SK-N-SH (cell line): ENCODE data around the gene EN2. TPM values are rescaled to one million over a fixed set of nuclear protein-coding genes. Genes with fewer than 3 reads are reported as not detected.

Experiments
- CTCF ChIA-PET: fragments of 300-600, 350-600 bp; formaldehyde crosslinking; extraction: SDS; loops from one replicate; lab custom pipeline; 2021; lab: Yijun Ruan, JAX
- POLR2A ChIA-PET: fragments of 350-600 bp; sonication (Branson Sonifier 250); formaldehyde crosslinking; extraction: SDS; loops from one replicate; lab custom pipeline; 2020; ENCODE audit warnings: antibody characterized with exemption, inconsistent platforms; lab: Yijun Ruan, JAX
- DNase-seq: peaks from one replicate; pipeline ENCODE4 v3.0.0; 2012
- H2AFZ ChIP-seq: fragments of 200-600 bp; sonication (generic); 2 replicates; pipeline ENCODE4 v1.8.1; 2016; ENCODE audit warnings: antibody characterized with exemption, mild to moderate bottlenecking, low read depth
- H3F3A ChIP-seq: fragments of 200-600 bp; sonication (generic); replicated peaks from 2 replicates; pipeline ENCODE3; 2016; ENCODE audit warnings: antibody characterized with exemption, mild to moderate bottlenecking; ENCODE audit not compliant: insufficient read depth
- H3K27ac ChIP-seq, 2 experiments: fragments of 200-500 bp in 1 of 2; fragments of 200-600 bp in 1 of 2; sonication (Bioruptor generic) in 1 of 2; sonication (generic), shearing (Covaris generic) in 1 of 2; 2 replicates each; pipeline versions ENCODE4 v1.5.1 to v1.6.1; 2014 to 2016; ENCODE audit warnings: low read depth in 2 of 2, inconsistent platforms in 1 of 2, low read length in 1 of 2, mild to moderate bottlenecking in 1 of 2, mixed read lengths in 1 of 2
- H3K27me3 ChIP-seq: fragments of 200-600 bp; sonication (generic), shearing (Covaris generic); 2 replicates; pipeline ENCODE4 v1.6.1; 2016; ENCODE audit warnings: mixed run types; ENCODE audit not compliant: insufficient read depth
- H3K36me3 ChIP-seq, 2 experiments: fragments of 200-500 bp in 1 of 2; fragments of 200-600 bp in 1 of 2; sonication (Bioruptor generic) in 1 of 2; sonication (generic) in 1 of 2; replicated peaks in 1 of 2; 2 replicates each; pipeline versions ENCODE3 to v1.5.1; 2014 to 2016; ENCODE audit warnings: low read length in 1 of 2, mild to moderate bottlenecking in 1 of 2; ENCODE audit not compliant: insufficient read depth in 2 of 2, control insufficient read depth in 1 of 2
- H3K4me1 ChIP-seq, 2 experiments: fragments of 200-500 bp in 1 of 2; fragments of 200-600 bp in 1 of 2; sonication (Bioruptor generic) in 1 of 2; sonication (generic), shearing (Covaris generic) in 1 of 2; 2 replicates each; pipeline versions ENCODE4 v1.5.1 to v1.6.1; 2014 to 2016; ENCODE audit warnings: low read depth in 1 of 2, low read length in 1 of 2, mixed run types in 1 of 2; ENCODE audit not compliant: insufficient read depth in 2 of 2, control insufficient read depth in 1 of 2
- H3K4me2 ChIP-seq: fragments of 200-600 bp; sonication (generic), shearing (Covaris generic); 2 replicates; pipeline ENCODE4 v1.6.1; 2017; ENCODE audit warnings: mixed run types
- H3K4me3 ChIP-seq, 2 experiments: fragments of 200-500 bp in 1 of 2; fragments of 200-600 bp in 1 of 2; sonication (Bioruptor generic) in 1 of 2; sonication (generic), shearing (Covaris generic) in 1 of 2; 2 replicates each; pipeline versions ENCODE4 v1.5.1 to v1.8.1; 2014 to 2016; ENCODE audit warnings: low read depth in 2 of 2, inconsistent platforms in 1 of 2, low read length in 1 of 2, mild to moderate bottlenecking in 1 of 2, mixed read lengths in 1 of 2, moderate library complexity in 1 of 2
- H3K79me2 ChIP-seq: fragments of 200-600 bp; sonication (generic); 2 replicates; pipeline ENCODE4 v1.8.1; 2017; ENCODE audit warnings: mild to moderate bottlenecking; ENCODE audit not compliant: insufficient read depth
- H3K9ac ChIP-seq: fragments of 200-600 bp; sonication (generic); 2 replicates; pipeline ENCODE4 v1.6.1; 2017; ENCODE audit warnings: mixed run types
- H3K9me2 ChIP-seq: fragments of 200-600 bp; sonication (generic); 2 replicates; pipeline ENCODE4 v1.6.1; 2017; ENCODE audit warnings: mixed run types
- H3K9me3 ChIP-seq: fragments of 200-600 bp; sonication (generic); 2 replicates; pipeline ENCODE4 v1.6.1; 2017; ENCODE audit warnings: mixed run types, mild to moderate bottlenecking, moderate library complexity
- H4K20me1 ChIP-seq: fragments of 200-600 bp; sonication (generic); 2 replicates; pipeline ENCODE4 v1.6.1; 2017; ENCODE audit warnings: mild to moderate bottlenecking, mixed run types; ENCODE audit not compliant: insufficient read depth
- CHD2 ChIP-seq: fragments of 150-350 bp; IDR thresholded peaks from 2 replicates; pipeline ENCODE4 v1.6.1; 2018; ENCODE audit warnings: low read length; ENCODE audit not compliant: partially characterized antibody
- CTCF ChIP-seq: fragments of 200-600 bp; sonication (generic); IDR thresholded peaks from 2 replicates; pipeline ENCODE4 v1.6.1; 2017; ENCODE audit warnings: antibody characterized with exemption, mild to moderate bottlenecking, moderate library complexity
- ELF1 ChIP-seq: IDR thresholded peaks from 2 replicates; pipeline ENCODE4 v1.4.0; 2012
- FOSL2 ChIP-seq: IDR thresholded peaks from 2 replicates; pipeline ENCODE4 v1.4.0; 2012; ENCODE audit warnings: low read depth, mild to moderate bottlenecking, moderate library complexity, borderline replicate concordance
- FOXJ3 ChIP-seq: sonication (generic); formaldehyde crosslinking; IDR thresholded peaks from 2 replicates; pipeline ENCODE4 v1.5.1; 2020; ENCODE audit warnings: mild to moderate bottlenecking, missing genetic modification reagents
- FOXM1 ChIP-seq: IDR thresholded peaks from 2 replicates; pipeline ENCODE4 v1.4.0; 2012; ENCODE audit warnings: low read depth, mild to moderate bottlenecking
- MAX ChIP-seq: IDR thresholded peaks from 2 replicates; pipeline ENCODE4 v1.4.0; 2012; ENCODE audit warnings: low read depth
- MEF2A ChIP-seq: IDR thresholded peaks from 2 replicates; pipeline ENCODE4 v1.4.0; 2012; ENCODE audit warnings: low read depth, borderline replicate concordance
- MXI1 ChIP-seq: IDR thresholded peaks from 2 replicates; pipeline ENCODE4 v1.6.1; 2012; ENCODE audit warnings: mild to moderate bottlenecking, low read depth, low read length, improper control_type of control experiment
- PBX3 ChIP-seq: IDR thresholded peaks from 2 replicates; pipeline ENCODE4; 2012
- POLR2AphosphoS5 ChIP-seq: IDR thresholded peaks from 2 replicates; pipeline ENCODE4 v1.6.1; 2012; ENCODE audit warnings: low read depth, low read length
- RCOR1 ChIP-seq: fragments of 150-350 bp; IDR thresholded peaks from 2 replicates; pipeline ENCODE4 v1.6.1; 2017; ENCODE audit warnings: antibody characterized with exemption, low read length
- REST ChIP-seq: IDR thresholded peaks from 2 replicates; pipeline ENCODE4 v1.6.1; 2012; ENCODE audit warnings: mild to moderate bottlenecking, low read depth, low read length, moderate library complexity
- SIN3A ChIP-seq: IDR thresholded peaks from 2 replicates; pipeline ENCODE4 v1.6.1; 2012; ENCODE audit warnings: low read depth, mild to moderate bottlenecking, low read length, moderate library complexity, borderline replicate concordance
- TEAD4 ChIP-seq: IDR thresholded peaks from 2 replicates; pipeline ENCODE4 v1.4.0; 2012; ENCODE audit warnings: mild to moderate bottlenecking, borderline replicate concordance; ENCODE audit not compliant: insufficient read depth
- USF1 ChIP-seq: IDR thresholded peaks from 2 replicates; pipeline ENCODE4 v1.4.0; 2012; ENCODE audit warnings: low read depth, borderline replicate concordance
- USF2 ChIP-seq: fragments of 150-350 bp; IDR thresholded peaks from 2 replicates; pipeline ENCODE4 v1.6.1; 2017; ENCODE audit warnings: antibody characterized with exemption, low read length, low read depth, borderline replicate concordance
- WGBS: methylation state at CpG from one replicate; pipeline ENCODE4 v1.1.6; 2017; ENCODE audit warnings: low lambda C conversion rate; 5-methylcytosine and 5-hydroxymethylcytosine counted together
- polyA plus RNA-seq, 3 experiments: library from polyadenylated mRNA; depleted of rRNA; stranded (reverse); fragments of >200 nt; gene quantifications; 2 replicates each; pipeline ENCODE4 v1.2.3, GENCODE V29; 2012

EN2 gene
- polyA plus RNA-seq, 1 of the 3 experiments (the other 2 are of a cell fraction), result 0.02 TPM

- Histone ChIP-seq H4K20me1 (no peaks in the 10 kb centered on the region; the same call in 1 of the 2 replicates), H2AFZ (no peak overlapping the region), H3K79me2 (no peaks in the 10 kb centered on the region), H3K9me3 (no peaks in the 10 kb centered on the region), H3K9me2 (no peaks in the 10 kb centered on the region), H3K9ac (no peak overlapping the region), H3F3A (no peaks in the 10 kb centered on the region), H3K4me3 (no peak overlapping the region), H3K27me3 (peaks cover 54% of the 10 kb centered on the region), H3K4me1 (peaks cover 0 to 3% of the 10 kb centered on the region in 2 experiments; a peak in 1 of 4 replicates), H3K36me3 (no peaks in the 10 kb centered on the region), H3K27ac (no peak overlapping the region)
- 19% methylated on average over 11 of the region's 15 CpGs for WGBS
- ChIA-PET POLR2A (no interaction called here), CTCF (interaction anchor here (2.1 kb wide), 1 partner anchor 20 kb away, joined by 7 read pairs; no protein-coding TSS in a partner anchor)
- TF ChIP-seq ELF1 (no peak), USF2 (no peak), MXI1 (no peak), FOSL2 (no peak), CTCF (no peak), MAX (no peak), PBX3 (no peak), FOXM1 (no peak), SIN3A (no peak), POLR2AphosphoS5 (no peak), FOXJ3 (no peak)
- TF ChIP-seq, all 33 proteins: peak for 0
- H3K4me2 ChIP-seq, result no peak overlapping the region
- DNase-seq, result no peak
These were observed 47.9 kb upstream of the EN2 start for GRCh38 chr7:155409980-155410379.

GRCh38 chr7:155410431-155410830 is 47.5 kb upstream of the EN2 start:
- H3K4me3 ChIP-seq, result no peak overlapping the region
- ChIA-PET POLR2A (no interaction called here), CTCF (interaction anchor here (0.7 to 2.1 kb wide), 4 partner anchors 10 to 188 kb away, joined by 3 to 7 read pairs (median 3); no protein-coding TSS in a partner anchor)
- no peak overlapping the region for H2AFZ ChIP-seq
- no peak for DNase-seq
- H3F3A ChIP-seq, result no peaks in the 10 kb centered on the region
- H3K4me1 ChIP-seq, result peaks cover 0 to 3% of the 10 kb centered on the region in 2 experiments; a peak in 1 of 4 replicates
- peaks cover 54% of the 10 kb centered on the region for H3K27me3 ChIP-seq
- H3K9me3 ChIP-seq, result no peaks in the 10 kb centered on the region
- no peaks in the 10 kb centered on the region; the same call in 1 of the 2 replicates for H4K20me1 ChIP-seq
- no peaks in the 10 kb centered on the region for H3K36me3 ChIP-seq
- H3K4me2 ChIP-seq, result no peak overlapping the region
- H3K9me2 ChIP-seq, result no peaks in the 10 kb centered on the region
- H3K27ac ChIP-seq, result no peak overlapping the region
- no peak overlapping the region for H3K9ac ChIP-seq
- no peaks in the 10 kb centered on the region for H3K79me2 ChIP-seq
- WGBS, result 11% methylated on average over 6 of the region's 6 CpGs
- TF ChIP-seq RCOR1, result no peak
- TF ChIP-seq FOSL2, result no peak
- TF ChIP-seq FOXJ3, result no peak
- TF ChIP-seq MXI1, result no peak
- TF ChIP-seq REST, result no peak
- TF ChIP-seq MEF2A, result no peak
- no peak for TF ChIP-seq TEAD4
- TF ChIP-seq USF1, result no peak
- TF ChIP-seq CHD2, result no peak
- no peak for TF ChIP-seq MAX
